Panc1 (cell line): ENCODE results near the gene CRELD2.

Source experiments
- CTCF ChIP-seq: fragments of 450-650 bp; IDR thresholded peaks from 2 replicates; pipeline ENCODE4 v1.5.1; 2017; ENCODE audit warnings: mild to moderate bottlenecking
- POLR2AphosphoS5 ChIP-seq: IDR thresholded peaks from 2 replicates; pipeline ENCODE4 v1.6.1; 2012; ENCODE audit warnings: mild to moderate bottlenecking, low read depth, low read length, moderate library complexity
- REST ChIP-seq, 2 experiments: IDR thresholded peaks; 2 replicates each; pipeline ENCODE4 v1.6.1; 2011 to 2012; ENCODE audit warnings: low read depth in 2 of 2, control low read depth in 1 of 2, low read length in 1 of 2, mild to moderate bottlenecking in 1 of 2, moderate library complexity in 1 of 2; ENCODE audit not compliant: insufficient read depth in 1 of 2
- SIN3A ChIP-seq: IDR thresholded peaks from 2 replicates; pipeline ENCODE4 v1.6.1; 2012; ENCODE audit warnings: low read depth, mild to moderate bottlenecking, low read length, moderate library complexity, borderline replicate concordance; ENCODE audit not compliant: insufficient read depth

DNA sequence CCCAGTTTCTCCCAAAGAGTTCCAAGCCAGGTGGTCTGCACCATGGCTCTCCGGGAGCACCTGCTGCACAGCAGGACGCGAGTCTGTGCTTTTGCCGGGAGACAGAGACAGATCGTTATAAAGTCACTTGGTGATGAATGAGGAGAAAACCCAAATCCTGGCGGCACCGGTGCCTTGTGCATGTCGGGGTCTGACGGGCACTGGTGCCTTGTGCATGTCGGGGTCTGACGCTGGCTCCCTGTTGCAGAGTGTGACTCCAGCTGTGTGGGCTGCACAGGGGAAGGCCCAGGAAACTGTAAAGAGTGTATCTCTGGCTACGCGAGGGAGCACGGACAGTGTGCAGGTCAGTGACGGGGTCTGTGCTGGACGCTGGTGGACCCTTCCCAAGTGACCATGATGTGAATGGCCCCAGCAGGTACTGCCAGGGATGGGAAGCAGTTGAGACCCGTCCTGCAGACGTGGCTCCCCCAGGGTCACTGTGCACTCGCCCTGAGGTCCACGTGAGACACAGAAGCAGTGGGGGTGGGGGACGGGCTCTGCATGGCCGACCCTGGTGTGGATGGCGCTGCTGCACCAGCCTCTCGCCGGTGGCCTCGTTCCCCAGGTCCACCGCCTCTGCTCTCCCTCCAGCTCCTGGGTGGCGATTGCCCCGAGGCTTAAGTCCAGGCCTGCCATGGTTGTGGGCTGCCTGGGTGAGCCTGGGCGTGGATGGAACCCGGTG, 5.8 kb downstream of the CRELD2 start:
- no peak for TF ChIP-seq POLR2AphosphoS5
- TF ChIP-seq CTCF, result no peak
- TF ChIP-seq REST (IDR thresholded peaks at IDR 0.05; ENCODE audit: insufficient read depth in 1 of 2, low read depth in 2 of 2, low read length in 1 of 2), result no peak
- TF ChIP-seq SIN3A, result no peak
